OCI-LY1 (cell line): ENCODE measurements around the gene RAD52.

Experiments
- CTCF ChIP-seq: fragments of 200-600 bp; sonication (generic), shearing (Covaris generic); IDR thresholded peaks from 2 replicates; pipeline ENCODE4 v1.5.1; 2017; ENCODE audit warnings: mild to moderate bottlenecking, antibody characterized with exemption, low read length, moderate library complexity, mixed read lengths
- EZH2 ChIP-seq: fragments of 200-600 bp; sonication (generic), shearing (Covaris generic); IDR thresholded peaks from 2 replicates; pipeline ENCODE4 v1.8.0; 2017; ENCODE audit warnings: borderline replicate concordance, mixed run types, mild to moderate bottlenecking, antibody characterized with exemption, low read length, moderate library complexity, mixed read lengths

GRCh38 chr12:926641-927040 lies 22.9 kb downstream of the RAD52 start:
- TF ChIP-seq CTCF (no peak), EZH2 (no peak)
